PC-3 (cell line): ENCODE results near the gene CYP4F22. TPM values are rescaled to one million over a fixed set of nuclear protein-coding genes. Genes with fewer than 3 reads are reported as not detected.
A peak's percentile ranks its signal among the peaks of the same experiment; 100 is the strongest.
"Not testable (repeated sequence)": the region's sequence is repeated elsewhere in the genome, so short reads cannot be mapped to it uniquely, and the experiment has no call there.

Experiments
- ATAC-seq: fragments of 200-7000 bp; cut with Tn5 transposase; 2 replicates; pipeline ENCODE4 v1.9.1; 2020; ENCODE audit warnings: mild to moderate bottlenecking, moderate library complexity
- BruUV-seq: library from RNA; stranded (reverse); fragments of 400-500 nt; replicated peaks from 2 replicates; lab custom pipeline; 2021; lab: Mats Ljungman, UMichigan
- CTCF ChIA-PET: fragments of 300-600 bp; sonication (Branson Sonifier 250); formaldehyde crosslinking; loops from one replicate; lab custom pipeline; 2022; ENCODE audit warnings: antibody characterized with exemption; lab: Charles Lee
- POLR2A ChIA-PET: fragments of 300-600 bp; sonication (Branson Sonifier 250); formaldehyde crosslinking; loops from one replicate; lab custom pipeline; 2022; ENCODE audit warnings: antibody characterized with exemption; ENCODE audit not compliant: unreplicated experiment; lab: Charles Lee
- DNase-seq: peaks from one replicate; pipeline ENCODE4 v3.0.0-alpha.2; 2015
- H2AFZ ChIP-seq: fragments of 300-600 bp; sonication (generic); 2 replicates; pipeline ENCODE4 v1.6.0; 2016; ENCODE audit warnings: antibody characterized with exemption, low read length
- H3F3A ChIP-seq: fragments of 300-600 bp; sonication (generic); one replicate; pipeline ENCODE4 v1.6.0; 2017; ENCODE audit warnings: antibody characterized with exemption, low read length, control low read depth, mild to moderate bottlenecking; ENCODE audit not compliant: unreplicated experiment
- H3K27ac ChIP-seq: fragments of 300-600 bp; sonication (generic); 2 replicates; pipeline ENCODE4 v1.5.1; 2016; ENCODE audit warnings: mild to moderate bottlenecking, low read length
- H3K27me3 ChIP-seq: fragments of 300-600 bp; sonication (generic); 2 replicates; pipeline ENCODE4 v1.6.1; 2016; ENCODE audit warnings: low read length, mixed read lengths
- H3K36me3 ChIP-seq: fragments of 300-600 bp; sonication (generic); 2 replicates; pipeline ENCODE4 v1.6.1; 2016; ENCODE audit warnings: low read depth, mixed run types, low read length, mixed read lengths
- H3K4me1 ChIP-seq: fragments of 300-600 bp; sonication (generic); 2 replicates; pipeline ENCODE4 v1.5.1; 2016; ENCODE audit warnings: low read length; ENCODE audit not compliant: insufficient read depth
- H3K4me2 ChIP-seq: fragments of 300-600 bp; sonication (generic); 2 replicates; pipeline ENCODE4 v1.6.0; 2016; ENCODE audit warnings: low read length
- H3K4me3 ChIP-seq: fragments of 300-600 bp; sonication (generic); 2 replicates; pipeline ENCODE4 v1.5.1; 2016; ENCODE audit warnings: mild to moderate bottlenecking, low read length, mixed read lengths
- H3K79me2 ChIP-seq: fragments of 300-600 bp; sonication (generic); 2 replicates; pipeline ENCODE4 v1.6.1; 2017; ENCODE audit warnings: low read length, mixed read lengths
- H3K9ac ChIP-seq: fragments of 300-600 bp; sonication (generic); 2 replicates; pipeline ENCODE4 v1.6.0; 2016; ENCODE audit warnings: mild to moderate bottlenecking, low read length
- H3K9me2 ChIP-seq: fragments of 300-600 bp; sonication (generic); replicated peaks from 2 replicates; pipeline ENCODE4 v1.6.1; 2016; ENCODE audit warnings: mixed run types, low read length, mixed read lengths
- H3K9me3 ChIP-seq: fragments of 300-600 bp; sonication (generic); 2 replicates; pipeline ENCODE4 v1.6.1; 2016; ENCODE audit warnings: low read length, mixed read lengths
- H4K20me1 ChIP-seq: fragments of 300-600 bp; sonication (generic); 2 replicates; pipeline ENCODE4 v1.6.1; 2016; ENCODE audit warnings: low read length, mixed read lengths
- EZH2 ChIP-seq: fragments of 300-600 bp; sonication (generic); IDR thresholded peaks from one replicate; pipeline ENCODE4 v1.6.1; 2017; ENCODE audit warnings: antibody characterized with exemption, mild to moderate bottlenecking, low read length; ENCODE audit not compliant: unreplicated experiment
- EZH2phosphoT487 ChIP-seq: fragments of 300-600 bp; sonication (generic); IDR thresholded peaks from 2 replicates; pipeline ENCODE4 v1.6.1; 2018; ENCODE audit warnings: mild to moderate bottlenecking, antibody characterized with exemption, low read length, borderline replicate concordance
- intact Hi-C: fragments of 100-400 bp; cut with micrococcal nuclease; formaldehyde crosslinking; loops from 2 replicates; pipeline ENCODE4 v1.9.0; 2023
- total RNA-seq: library from RNA; depleted of rRNA; stranded (reverse); fragments of >200 nt; gene quantifications from 2 replicates; pipeline ENCODE4 v1.2.3, GENCODE V29; 2014
- TF ChIP-seq, protein P1 (sequence below): fragments of 300-600 bp; sonication (generic); conservative IDR thresholded peaks from 2 replicates; pipeline ENCODE4 v1.5.1; 2017; ENCODE audit warnings: antibody characterized with exemption, low read depth, mild to moderate bottlenecking, low read length

Gene CYP4F22
- total RNA-seq, 1 experiment from 2014 or later: 0.07 TPM

DNA sequence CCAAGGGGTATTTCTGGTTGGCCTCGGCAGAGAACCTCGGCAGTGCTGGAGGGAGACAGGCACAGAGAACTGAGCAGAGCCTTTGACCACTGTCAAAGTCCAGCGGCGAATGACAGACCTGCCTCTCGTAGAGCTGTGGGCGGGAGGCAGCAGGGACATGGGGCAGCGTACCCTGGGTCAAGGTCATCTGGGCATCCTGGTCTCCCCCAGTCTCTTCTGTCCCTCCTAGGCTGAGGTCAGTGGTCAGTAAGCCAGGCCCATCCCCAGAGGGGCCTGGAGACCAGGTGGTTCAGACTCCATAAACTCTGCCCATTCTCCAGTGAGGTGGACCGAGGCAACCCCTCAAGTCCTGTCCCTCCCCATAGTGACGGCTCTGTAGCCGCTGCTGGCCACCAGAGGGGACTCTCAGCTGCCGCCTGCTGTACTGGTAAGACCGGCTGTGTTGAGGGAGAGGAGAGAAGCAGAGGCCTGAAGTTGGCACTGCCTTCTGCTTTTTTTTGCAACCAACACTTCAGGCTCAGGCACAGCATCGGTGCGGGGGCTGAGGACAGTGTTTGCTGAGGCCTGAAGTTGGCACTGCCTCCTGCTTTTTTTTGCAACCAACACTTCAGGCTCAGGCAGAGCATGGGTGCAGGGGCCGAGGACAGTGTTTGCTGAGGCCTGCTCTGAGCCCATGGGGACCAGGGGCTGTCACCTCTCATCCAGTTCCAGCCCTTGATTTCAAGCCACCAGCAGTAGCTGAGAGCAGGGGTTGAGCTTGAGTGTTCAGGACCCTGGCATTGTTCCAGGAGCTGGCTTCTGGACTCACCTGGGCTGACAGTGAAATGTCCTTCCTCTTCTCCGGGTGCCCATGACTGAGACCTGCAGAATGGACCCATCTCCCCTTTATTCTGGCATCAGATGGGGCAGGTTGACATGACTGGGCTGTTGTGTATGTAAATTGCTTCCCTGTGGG is 28.7 kb upstream of the CYP4F22 start, which contains the start of gene PGLYRP2:
TSS of gene PGLYRP2 (minus strand) at position 111 of the 955 bp plus-strand sequence. CDS start 130 bp downstream, outside the sequence.
- H3K27me3 ChIP-seq: no peaks in the 10 kb centered on the region
- H3K9me3 ChIP-seq: no peaks in the 10 kb centered on the region
- H3K4me1 ChIP-seq: no peaks in the 10 kb centered on the region
- intact Hi-C loops: loop anchor here (1.0 kb wide), 1 partner anchor 76 kb away; no protein-coding TSS in a partner anchor
- BruUV-seq: no TSS peak
- no peak within 1 kb of the TSS for H3K27ac ChIP-seq
- H3K79me2 ChIP-seq: no peaks in the 10 kb centered on the region
- ChIA-PET POLR2A (interaction anchor here (0.5 kb wide), 1 partner anchor 65 kb away, joined by 5 read pairs; no protein-coding TSS in a partner anchor), CTCF (interaction anchor here (0.6 kb wide), 1 partner anchor 293 kb away, joined by 3 read pairs; no protein-coding TSS in a partner anchor)
- ATAC-seq (peak; percentile 78), DNase-seq (peak; percentile 48)
- no peak within 1 kb of the TSS for H3K4me3 ChIP-seq
- H3K9ac ChIP-seq: no peak within 1 kb of the TSS
- TF ChIP-seq EZH2 (no peak), EZH2phosphoT487 (no peak)
- TF ChIP-seq, protein P1, sequence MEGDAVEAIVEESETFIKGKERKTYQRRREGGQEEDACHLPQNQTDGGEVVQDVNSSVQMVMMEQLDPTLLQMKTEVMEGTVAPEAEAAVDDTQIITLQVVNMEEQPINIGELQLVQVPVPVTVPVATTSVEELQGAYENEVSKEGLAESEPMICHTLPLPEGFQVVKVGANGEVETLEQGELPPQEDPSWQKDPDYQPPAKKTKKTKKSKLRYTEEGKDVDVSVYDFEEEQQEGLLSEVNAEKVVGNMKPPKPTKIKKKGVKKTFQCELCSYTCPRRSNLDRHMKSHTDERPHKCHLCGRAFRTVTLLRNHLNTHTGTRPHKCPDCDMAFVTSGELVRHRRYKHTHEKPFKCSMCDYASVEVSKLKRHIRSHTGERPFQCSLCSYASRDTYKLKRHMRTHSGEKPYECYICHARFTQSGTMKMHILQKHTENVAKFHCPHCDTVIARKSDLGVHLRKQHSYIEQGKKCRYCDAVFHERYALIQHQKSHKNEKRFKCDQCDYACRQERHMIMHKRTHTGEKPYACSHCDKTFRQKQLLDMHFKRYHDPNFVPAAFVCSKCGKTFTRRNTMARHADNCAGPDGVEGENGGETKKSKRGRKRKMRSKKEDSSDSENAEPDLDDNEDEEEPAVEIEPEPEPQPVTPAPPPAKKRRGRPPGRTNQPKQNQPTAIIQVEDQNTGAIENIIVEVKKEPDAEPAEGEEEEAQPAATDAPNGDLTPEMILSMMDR: peak; percentile 55; the same call in 1 of the 2 replicates
- no peaks in the 10 kb centered on the region for H3K9me2 ChIP-seq
- no peaks in the 10 kb centered on the region for H4K20me1 ChIP-seq
- H3K36me3 ChIP-seq: no peaks in the 10 kb centered on the region
- no peak within 1 kb of the TSS for H3K4me2 ChIP-seq
- H3F3A ChIP-seq: no peaks in the 10 kb centered on the region
- H2AFZ ChIP-seq: 0 out of 2 replicates have a peak within 1 kb of the TSS, but pooled peaks have one; percentile 17

DNA sequence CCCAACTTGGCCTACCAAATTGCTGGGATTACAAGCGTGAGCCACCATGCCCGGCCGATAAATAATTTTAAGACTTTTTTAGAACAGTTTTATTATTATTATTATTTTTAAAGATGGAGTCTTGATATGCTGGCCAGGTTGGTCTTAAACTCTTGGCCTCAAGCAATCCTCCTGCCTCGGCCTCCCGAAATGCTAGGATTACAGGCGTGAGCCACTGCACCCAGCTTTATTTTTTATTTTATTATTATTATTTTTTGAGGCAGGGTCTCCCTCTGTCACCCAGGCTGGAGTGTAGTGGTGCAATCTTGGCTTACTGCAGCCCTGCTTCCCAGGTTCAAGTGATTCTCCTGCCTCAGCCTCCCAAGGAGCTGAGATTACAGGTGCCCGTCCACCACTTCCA is 27.3 kb upstream of the CYP4F22 start:
- H3K36me3 ChIP-seq, H3K9me3 ChIP-seq, H3K9ac ChIP-seq, BruUV-seq, POLR2A ChIA-PET, DNase-seq, H2AFZ ChIP-seq, H3K27me3 ChIP-seq, H4K20me1 ChIP-seq, H3K4me2 ChIP-seq, H3K79me2 ChIP-seq, intact Hi-C loops, H3F3A ChIP-seq, H3K4me1 ChIP-seq, H3K27ac ChIP-seq, H3K4me3 ChIP-seq, ATAC-seq, H3K9me2 ChIP-seq, CTCF ChIA-PET: not testable (repeated sequence)

- POLR2A ChIA-PET, CTCF ChIA-PET, H3K36me3 ChIP-seq, H3K9me3 ChIP-seq, H3K9ac ChIP-seq, H2AFZ ChIP-seq, H3K27ac ChIP-seq, H3K9me2 ChIP-seq, H3K79me2 ChIP-seq, H3K27me3 ChIP-seq, BruUV-seq, ATAC-seq, H4K20me1 ChIP-seq, intact Hi-C loops, H3K4me1 ChIP-seq, H3K4me2 ChIP-seq, H3K4me3 ChIP-seq, H3F3A ChIP-seq: not testable (repeated sequence)
- peak; percentile 53 for DNase-seq
Observed at GRCh38 chr19:15485768-15486167, 22.6 kb upstream of the CYP4F22 start.
